Measurements from ENCODE around the gene VPS51.

DNA sequence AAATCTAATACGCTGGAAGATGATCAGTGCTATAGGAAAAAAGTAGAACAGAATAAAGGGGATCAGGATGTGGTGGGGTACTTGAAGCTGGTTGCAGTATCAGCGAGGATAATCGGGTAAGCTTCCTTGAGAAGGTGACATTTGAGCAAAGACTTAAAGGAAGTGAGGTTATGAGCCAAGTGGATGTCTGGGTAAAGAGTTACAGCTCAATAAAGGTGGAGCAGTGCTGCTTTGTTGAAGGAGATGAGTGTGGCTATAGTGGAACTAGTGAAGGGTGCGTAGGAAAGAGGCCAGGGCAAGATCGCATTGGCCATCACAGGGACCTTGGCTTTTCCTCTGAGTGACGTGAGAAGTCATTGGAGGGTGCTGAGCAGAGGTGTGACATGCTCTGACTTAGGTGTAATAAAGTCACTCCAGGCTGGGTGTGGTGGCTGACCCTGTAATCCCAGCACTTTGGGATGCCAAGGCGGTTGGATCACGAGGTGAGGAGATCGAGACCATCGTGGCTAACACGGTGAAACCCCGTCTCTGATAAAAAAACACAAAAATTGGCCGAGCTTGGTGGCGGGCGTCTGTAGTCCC is 40.6 kb downstream of the VPS51 start:
- TF ChIP-seq CTCF (IDR thresholded peaks at IDR 0.05) (no peak), POLR2A (IDR thresholded peaks at IDR 0.05) (no peak)
